Measurements from ENCODE around the gene MTCH2.

Gene MTCH2

GRCh38 chr11:47609675-47610074 lies 32.7 kb downstream of the MTCH2 start:
- Mint-ChIP-seq H3K27ac (no peak overlapping the region), H3K27me3 (no peaks in the 10 kb centered on the region), H3K4me3 (no peak overlapping the region), H3K4me1 (no peaks in the 10 kb centered on the region), H3K9me3 (no peaks in the 10 kb centered on the region)
- ATAC-seq (no peak), DNase-seq (no peak)

GRCh38 chr11:47607380-47607779 lies 35.0 kb downstream of the MTCH2 start:
- Mint-ChIP-seq H3K4me3 (no peak overlapping the region), H3K4me1 (no peaks in the 10 kb centered on the region), H3K27me3 (no peaks in the 10 kb centered on the region), H3K9me3 (no peaks in the 10 kb centered on the region), H3K27ac (no peak overlapping the region)
- ATAC-seq = no peak
- no peak for DNase-seq

GRCh38 chr11:47606731-47607130 lies 35.6 kb downstream of the MTCH2 start:
- ATAC-seq (no peak), DNase-seq (no peak)
- Mint-ChIP-seq H3K9me3 (no peaks in the 10 kb centered on the region), H3K4me3 (no peak overlapping the region), H3K4me1 (no peaks in the 10 kb centered on the region), H3K27ac (peak overlapping the region in 1 of 2 donors; percentile 1), H3K27me3 (no peaks in the 10 kb centered on the region)

GRCh38 chr11:47605921-47606320 lies 36.4 kb downstream of the MTCH2 start:
- no peaks in the 10 kb centered on the region for H3K9me3 Mint-ChIP-seq
- ATAC-seq (no peak), DNase-seq (no peak)
- no peaks in the 10 kb centered on the region for H3K4me1 Mint-ChIP-seq
- no peak overlapping the region for H3K27ac Mint-ChIP-seq
- H3K27me3 Mint-ChIP-seq = no peaks in the 10 kb centered on the region
- no peak overlapping the region for H3K4me3 Mint-ChIP-seq

GRCh38 chr11:47603295-47603694 lies 39.1 kb downstream of the MTCH2 start:
- Mint-ChIP-seq H3K4me3 (no peak overlapping the region), H3K27me3 (no peaks in the 10 kb centered on the region), H3K27ac (no peak overlapping the region), H3K9me3 (no peaks in the 10 kb centered on the region), H3K4me1 (no peaks in the 10 kb centered on the region)
- DNase-seq (no peak), ATAC-seq (no peak)

- Mint-ChIP-seq H3K27me3 (peaks cover 10% of the 10 kb centered on the region), H3K4me1 (no peaks in the 10 kb centered on the region), H3K27ac (no peak overlapping the region), H3K4me3 (no peak overlapping the region), H3K9me3 (no peaks in the 10 kb centered on the region)
- no peak for DNase-seq
- ATAC-seq = no peak
Measured at GRCh38 chr11:47599902-47600301, 42.5 kb downstream of the MTCH2 start.

GRCh38 chr11:47595967-47596366 lies 46.4 kb downstream of the MTCH2 start:
- Mint-ChIP-seq H3K27me3 (peaks cover 43% of the 10 kb centered on the region), H3K4me1 (peaks cover 21% of the 10 kb centered on the region)

GRCh38 chr11:47595029-47595428 lies 47.3 kb downstream of the MTCH2 start:
- Mint-ChIP-seq H3K9me3 (no peaks in the 10 kb centered on the region), H3K4me1 (peaks cover 21% of the 10 kb centered on the region), H3K27ac (no peak overlapping the region), H3K4me3 (no peak overlapping the region), H3K27me3 (peaks cover 43% of the 10 kb centered on the region)
- ATAC-seq (peak; percentile 41), DNase-seq (no peak)

More at GRCh38 chr11:47595967-47596366, 46.4 kb downstream of the MTCH2 start:
- Mint-ChIP-seq H3K4me3 (no peak overlapping the region), H3K9me3 (no peaks in the 10 kb centered on the region), H3K27ac (no peak overlapping the region)
- no peak for DNase-seq
- no peak for ATAC-seq

- Mint-ChIP-seq H3K27ac (no peak within 1 kb of the TSS), H3K27me3 (peaks cover 43% of the 10 kb centered on the region), H3K4me3 (no peak within 1 kb of the TSS), H3K4me1 (peaks cover 21% of the 10 kb centered on the region), H3K9me3 (no peaks in the 10 kb centered on the region)
- DNase-seq (no peak), ATAC-seq (no peak)
Measured at GRCh38 chr11:47593934-47594855, 48.2 kb downstream of the MTCH2 start, which contains the start of gene C1QTNF4. TSS of gene C1QTNF4 (minus strand) at chr11:47594411. CDS start at chr11:47590810, 3,601 bp downstream.

GRCh38 chr11:47593492-47593933 lies 48.8 kb downstream of the MTCH2 start:
- no peak overlapping the region for H3K27ac Mint-ChIP-seq
- no peaks in the 10 kb centered on the region for H3K9me3 Mint-ChIP-seq
- peaks cover 21% of the 10 kb centered on the region for H3K4me1 Mint-ChIP-seq
- peaks cover 43% of the 10 kb centered on the region for H3K27me3 Mint-ChIP-seq
- DNase-seq (no peak), ATAC-seq (no peak)
- no peak overlapping the region for H3K4me3 Mint-ChIP-seq

GRCh38 chr11:47592970-47593369 lies 49.4 kb downstream of the MTCH2 start:
- H3K4me3 Mint-ChIP-seq = no peak overlapping the region
- H3K27ac Mint-ChIP-seq = no peak overlapping the region
- peaks cover 21% of the 10 kb centered on the region for H3K4me1 Mint-ChIP-seq
- peaks cover 43% of the 10 kb centered on the region for H3K27me3 Mint-ChIP-seq
- no peak for DNase-seq
- H3K9me3 Mint-ChIP-seq = no peaks in the 10 kb centered on the region
- no peak for ATAC-seq

- Mint-ChIP-seq H3K27me3 (peaks cover 43% of the 10 kb centered on the region), H3K9me3 (no peaks in the 10 kb centered on the region), H3K4me3 (no peak overlapping the region), H3K4me1 (peaks cover 21% of the 10 kb centered on the region), H3K27ac (no peak overlapping the region)
- DNase-seq (no peak), ATAC-seq (peak; percentile 11)
Measured at GRCh38 chr11:47592251-47592650, 50.1 kb downstream of the MTCH2 start.

- Mint-ChIP-seq H3K27ac (no peak overlapping the region), H3K4me3 (no peak overlapping the region), H3K4me1 (peaks cover 21% of the 10 kb centered on the region), H3K9me3 (no peaks in the 10 kb centered on the region), H3K27me3 (peaks cover 43% of the 10 kb centered on the region)
- DNase-seq (no peak), ATAC-seq (peak; percentile 39)
Measured at GRCh38 chr11:47591764-47592163, 50.6 kb downstream of the MTCH2 start.

GRCh38 chr11:47589977-47590861 lies 52.1 kb downstream of the MTCH2 start:
- Mint-ChIP-seq H3K27ac (no peak overlapping the region), H3K27me3 (peaks cover 36% of the 10 kb centered on the region)
- ATAC-seq = no peak

GRCh38 chr11:47589584-47589976 lies 52.8 kb downstream of the MTCH2 start:
- Mint-ChIP-seq H3K4me1 (peaks cover 21% of the 10 kb centered on the region), H3K27ac (no peak overlapping the region), H3K27me3 (peaks cover 30% of the 10 kb centered on the region), H3K9me3 (no peaks in the 10 kb centered on the region), H3K4me3 (no peak overlapping the region)
- peak; percentile 27 for ATAC-seq
- DNase-seq = no peak

More at GRCh38 chr11:47589977-47590861, 52.1 kb downstream of the MTCH2 start:
- Mint-ChIP-seq H3K9me3 (no peaks in the 10 kb centered on the region), H3K4me3 (no peak overlapping the region), H3K4me1 (peaks cover 21% of the 10 kb centered on the region)
- no peak for DNase-seq

- H3K9me3 Mint-ChIP-seq = no peaks in the 10 kb centered on the region
- peaks cover 25% of the 10 kb centered on the region for H3K27me3 Mint-ChIP-seq
- H3K4me1 Mint-ChIP-seq = peaks cover 21% of the 10 kb centered on the region
- no peak for DNase-seq
- H3K27ac Mint-ChIP-seq = no peak overlapping the region
- no peak overlapping the region for H3K4me3 Mint-ChIP-seq
- no peak for ATAC-seq
Measured at GRCh38 chr11:47589118-47589517, 53.2 kb downstream of the MTCH2 start.
